Measurements from ENCODE around the gene PDHB.
"Not testable (repeated sequence)": the region's sequence is repeated elsewhere in the genome, so short reads cannot be mapped to it uniquely, and the experiment has no call there.

The PDHB gene

GRCh38 chr3:58463942-58464271, 30.3 kb upstream of the PDHB start:
- ChIA-PET CTCF (interaction anchor here (0.7 to 1.3 kb wide), 14 partner anchors 8 to 74 kb away, joined by 3 to 6 read pairs (median 4); partner anchors contain the start of gene KCTD6), POLR2A (no interaction called here)
- DNase-seq, result no peak
- WGBS (ENCODE audit: insufficient coverage), result 33% methylated on average over 3 of the region's 5 CpGs
- no peaks in the 10 kb centered on the region for H3K27me3 ChIP-seq (replicated peaks in 2 of 5; ENCODE audit: control insufficient read depth in 4 of 5, insufficient read depth in 5 of 5, low read length in 4 of 5)
- H3K27ac ChIP-seq (ENCODE audit: insufficient read depth in 1 of 2, low read depth in 1 of 2, low read length in 2 of 2, poor library complexity in 1 of 2, severe bottlenecking in 2 of 2), result no peak overlapping the region
- H3K4me1 ChIP-seq (ENCODE audit: control extremely low read depth in 1 of 4, control insufficient read depth in 4 of 4, insufficient read depth in 4 of 4, low read length in 3 of 4), result peaks cover 0 to 8% (median 5%) of the 10 kb centered on the region in 4 experiments
- peak overlapping the region in 2 of 7 experiments; percentile 41 to 72 for H3K4me3 ChIP-seq (ENCODE audit: control insufficient read depth in 1 of 7, extremely low read depth in 1 of 7, insufficient read depth in 4 of 7, low read depth in 2 of 7, low read length in 6 of 7)
- H3K36me3 ChIP-seq (ENCODE audit: control insufficient read depth in 4 of 4, insufficient read depth in 4 of 4, low read length in 3 of 4), result no peaks in the 10 kb centered on the region
- H3K9me3 ChIP-seq (ENCODE audit: control extremely low read depth in 1 of 5, control insufficient read depth in 4 of 5, insufficient read depth in 2 of 5, low read depth in 1 of 5, low read length in 4 of 5), result no peaks in the 10 kb centered on the region

GRCh38 chr3:58463181-58463941, 29.7 kb upstream of the PDHB start:
- ChIA-PET POLR2A (no interaction called here), CTCF (interaction anchor here (0.7 to 1.3 kb wide), 14 partner anchors 8 to 74 kb away, joined by 3 to 6 read pairs (median 4); partner anchors contain the start of gene KCTD6)
- Histone ChIP-seq H3K27ac (ENCODE audit: insufficient read depth in 1 of 2, low read depth in 1 of 2, low read length in 2 of 2, poor library complexity in 1 of 2, severe bottlenecking in 2 of 2) (no peak overlapping the region), H3K4me3 (ENCODE audit: control insufficient read depth in 1 of 7, extremely low read depth in 1 of 7, insufficient read depth in 4 of 7, low read depth in 2 of 7, low read length in 6 of 7) (peak overlapping the region in 6 of 7 experiments; percentile 25 to 72 (median 44)), H3K4me1 (ENCODE audit: control extremely low read depth in 1 of 4, control insufficient read depth in 4 of 4, insufficient read depth in 4 of 4, low read length in 3 of 4) (peaks cover 0 to 8% (median 5%) of the 10 kb centered on the region in 4 experiments), H3K36me3 (ENCODE audit: control insufficient read depth in 4 of 4, insufficient read depth in 4 of 4, low read length in 3 of 4) (no peaks in the 10 kb centered on the region), H3K9me3 (ENCODE audit: control extremely low read depth in 1 of 5, control insufficient read depth in 4 of 5, insufficient read depth in 2 of 5, low read depth in 1 of 5, low read length in 4 of 5) (no peaks in the 10 kb centered on the region), H3K27me3 (replicated peaks in 2 of 5; ENCODE audit: control insufficient read depth in 4 of 5, insufficient read depth in 5 of 5, low read length in 4 of 5) (no peaks in the 10 kb centered on the region)
- peak; percentile 72 to 80 (median 75) for DNase-seq
- WGBS (ENCODE audit: insufficient coverage), result 5% methylated on average over 6 of the region's 18 CpGs

- Histone ChIP-seq H3K9me3 (ENCODE audit: control extremely low read depth in 1 of 5, control insufficient read depth in 4 of 5, insufficient read depth in 2 of 5, low read depth in 1 of 5, low read length in 4 of 5) (no peaks in the 10 kb centered on the region), H3K36me3 (ENCODE audit: control insufficient read depth in 4 of 4, insufficient read depth in 4 of 4, low read length in 3 of 4) (no peaks in the 10 kb centered on the region), H3K4me1 (ENCODE audit: control extremely low read depth in 1 of 4, control insufficient read depth in 4 of 4, insufficient read depth in 4 of 4, low read length in 3 of 4) (peaks cover 0 to 8% (median 5%) of the 10 kb centered on the region in 4 experiments), H3K27me3 (replicated peaks in 2 of 5; ENCODE audit: control insufficient read depth in 4 of 5, insufficient read depth in 5 of 5, low read length in 4 of 5) (no peaks in the 10 kb centered on the region), H3K4me3 (ENCODE audit: control insufficient read depth in 1 of 7, extremely low read depth in 1 of 7, insufficient read depth in 4 of 7, low read depth in 2 of 7, low read length in 6 of 7) (no peak overlapping the region), H3K27ac (ENCODE audit: insufficient read depth in 1 of 2, low read depth in 1 of 2, low read length in 2 of 2, poor library complexity in 1 of 2, severe bottlenecking in 2 of 2) (no peak overlapping the region)
- POLR2A ChIA-PET, result no interaction called here
- no peak for DNase-seq
- CTCF ChIA-PET, result no interaction called here
- 100% methylated on average over 4 of the region's 4 CpGs for WGBS (ENCODE audit: insufficient coverage)
These were observed 29.2 kb upstream of the PDHB start for GRCh38 chr3:58462829-58463180.

GRCh38 chr3:58459160-58459559, 25.5 kb upstream of the PDHB start:
- H3K4me1 ChIP-seq (ENCODE audit: control extremely low read depth in 1 of 4, control insufficient read depth in 4 of 4, insufficient read depth in 4 of 4, low read length in 3 of 4), result peaks cover 0 to 8% (median 5%) of the 10 kb centered on the region in 4 experiments
- ChIA-PET CTCF (interaction anchor here (1.1 to 1.2 kb wide), 2 partner anchors 8 to 13 kb away, joined by 3 to 4 read pairs; no protein-coding TSS in a partner anchor), POLR2A (no interaction called here)

GRCh38 chr3:58452176-58452575, 18.5 kb upstream of the PDHB start:
- CTCF ChIA-PET, result interaction anchor here (1.6 kb wide), 1 partner anchor 37 kb away, joined by 3 read pairs; no protein-coding TSS in a partner anchor
- H3K4me1 ChIP-seq (ENCODE audit: control extremely low read depth in 1 of 4, control insufficient read depth in 4 of 4, insufficient read depth in 4 of 4, low read length in 3 of 4), result no peaks in the 10 kb centered on the region
- H3K4me3 ChIP-seq (ENCODE audit: control insufficient read depth in 1 of 7, extremely low read depth in 1 of 7, insufficient read depth in 4 of 7, low read depth in 2 of 7, low read length in 6 of 7), result no peak overlapping the region
- peaks cover 0 to 20% (median 10%) of the 10 kb centered on the region in 5 experiments for H3K9me3 ChIP-seq (ENCODE audit: control extremely low read depth in 1 of 5, control insufficient read depth in 4 of 5, insufficient read depth in 2 of 5, low read depth in 1 of 5, low read length in 4 of 5)
- POLR2A ChIA-PET, result no interaction called here
- no peak for DNase-seq
- WGBS (ENCODE audit: insufficient coverage), result 92% methylated on average over 1 of the region's 1 CpG
- H3K27ac ChIP-seq (ENCODE audit: insufficient read depth in 1 of 2, low read depth in 1 of 2, low read length in 2 of 2, poor library complexity in 1 of 2, severe bottlenecking in 2 of 2), result no peak overlapping the region
- no peaks in the 10 kb centered on the region for H3K27me3 ChIP-seq (replicated peaks in 2 of 5; ENCODE audit: control insufficient read depth in 4 of 5, insufficient read depth in 5 of 5, low read length in 4 of 5)
- no peaks in the 10 kb centered on the region for H3K36me3 ChIP-seq (ENCODE audit: control insufficient read depth in 4 of 4, insufficient read depth in 4 of 4, low read length in 3 of 4)

More at GRCh38 chr3:58459160-58459559, 25.5 kb upstream of the PDHB start:
- Histone ChIP-seq H3K36me3 (ENCODE audit: control insufficient read depth in 4 of 4, insufficient read depth in 4 of 4, low read length in 3 of 4) (no peaks in the 10 kb centered on the region), H3K27me3 (replicated peaks in 2 of 5; ENCODE audit: control insufficient read depth in 4 of 5, insufficient read depth in 5 of 5, low read length in 4 of 5) (no peaks in the 10 kb centered on the region), H3K9me3 (ENCODE audit: control extremely low read depth in 1 of 5, control insufficient read depth in 4 of 5, insufficient read depth in 2 of 5, low read depth in 1 of 5, low read length in 4 of 5) (peaks cover 0 to 7% (median 4%) of the 10 kb centered on the region in 5 experiments), H3K27ac (ENCODE audit: insufficient read depth in 1 of 2, low read depth in 1 of 2, low read length in 2 of 2, poor library complexity in 1 of 2, severe bottlenecking in 2 of 2) (no peak overlapping the region), H3K4me3 (ENCODE audit: control insufficient read depth in 1 of 7, extremely low read depth in 1 of 7, insufficient read depth in 4 of 7, low read depth in 2 of 7, low read length in 6 of 7) (no peak overlapping the region)
- WGBS (ENCODE audit: insufficient coverage), result 100% methylated on average over 3 of the region's 4 CpGs
- DNase-seq, result no peak

GRCh38 chr3:58441514-58442450, 8.2 kb upstream of the PDHB start:
- Histone ChIP-seq H3K27me3 (replicated peaks in 2 of 5; ENCODE audit: control insufficient read depth in 4 of 5, insufficient read depth in 5 of 5, low read length in 4 of 5) (no peaks in the 10 kb centered on the region), H3K9me3 (ENCODE audit: control extremely low read depth in 1 of 5, control insufficient read depth in 4 of 5, insufficient read depth in 2 of 5, low read depth in 1 of 5, low read length in 4 of 5) (no peaks in the 10 kb centered on the region), H3K4me3 (ENCODE audit: control insufficient read depth in 1 of 7, extremely low read depth in 1 of 7, insufficient read depth in 4 of 7, low read depth in 2 of 7, low read length in 6 of 7) (no peak overlapping the region), H3K36me3 (ENCODE audit: control insufficient read depth in 4 of 4, insufficient read depth in 4 of 4, low read length in 3 of 4) (no peaks in the 10 kb centered on the region), H3K4me1 (ENCODE audit: control extremely low read depth in 1 of 4, control insufficient read depth in 4 of 4, insufficient read depth in 4 of 4, low read length in 3 of 4) (no peaks in the 10 kb centered on the region), H3K27ac (ENCODE audit: insufficient read depth in 1 of 2, low read depth in 1 of 2, low read length in 2 of 2, poor library complexity in 1 of 2, severe bottlenecking in 2 of 2) (no peak overlapping the region)
- DNase-seq, result no peak
- ChIA-PET POLR2A (no interaction called here), CTCF (no interaction called here)
- 85% methylated on average over 2 of the region's 4 CpGs for WGBS (ENCODE audit: insufficient coverage)

GRCh38 chr3:58440996-58441355, 7.3 kb upstream of the PDHB start:
- CTCF ChIA-PET; H3K27me3 ChIP-seq (replicated peaks in 2 of 5; ENCODE audit: control insufficient read depth in 4 of 5, insufficient read depth in 5 of 5, low read length in 4 of 5); H3K9me3 ChIP-seq (ENCODE audit: control extremely low read depth in 1 of 5, control insufficient read depth in 4 of 5, insufficient read depth in 2 of 5, low read depth in 1 of 5, low read length in 4 of 5); POLR2A ChIA-PET; H3K4me1 ChIP-seq (ENCODE audit: control extremely low read depth in 1 of 4, control insufficient read depth in 4 of 4, insufficient read depth in 4 of 4, low read length in 3 of 4); DNase-seq; H3K4me3 ChIP-seq (ENCODE audit: control insufficient read depth in 1 of 7, extremely low read depth in 1 of 7, insufficient read depth in 4 of 7, low read depth in 2 of 7, low read length in 6 of 7); H3K27ac ChIP-seq (ENCODE audit: insufficient read depth in 1 of 2, low read depth in 1 of 2, low read length in 2 of 2, poor library complexity in 1 of 2, severe bottlenecking in 2 of 2); H3K36me3 ChIP-seq (ENCODE audit: control insufficient read depth in 4 of 4, insufficient read depth in 4 of 4, low read length in 3 of 4): not testable (repeated sequence)
- WGBS (ENCODE audit: insufficient coverage), result 98% methylated on average over 6 of the region's 6 CpGs

Data from common myeloid progenitor, CD34-positive (primary cell).